Measurements from ENCODE around the gene PRKCD. TPM values are rescaled to one million over a fixed set of nuclear protein-coding genes. Genes with fewer than 3 reads are reported as not detected.

PRKCD gene
- total RNA-seq, 1 experiment from 2014 or later: 25.2 TPM

GRCh38 chr3:53239800-53240199, 78.8 kb downstream of the PRKCD start:
- Mint-ChIP-seq H3K4me3 (ENCODE audit: low read depth, unreplicated experiment) (no peak overlapping the region), H3K27ac (ENCODE audit: unreplicated experiment) (peak overlapping the region; percentile 70), H3K36me3 (ENCODE audit: insufficient read depth, unreplicated experiment) (peaks cover 79% of the 10 kb centered on the region), H3K27me3 (ENCODE audit: unreplicated experiment) (no peaks in the 10 kb centered on the region), H3K9me3 (ENCODE audit: low read depth, unreplicated experiment) (no peaks in the 10 kb centered on the region), H3K4me1 (ENCODE audit: low read depth, unreplicated experiment) (peaks cover 56% of the 10 kb centered on the region)
- CTCF ChIA-PET: no interaction called here
- intact Hi-C loops (cut with micrococcal nuclease; ENCODE audit: unreplicated experiment): loop anchor here (2.0 kb wide), 2 partner anchors 15 to 31 kb away; no protein-coding TSS in a partner anchor
- BruUV-seq (replicated peaks): no TSS peak
- no peak for DNase-seq
- no peak for TF ChIP-seq CTCF (IDR thresholded peaks at IDR 0.05; ENCODE audit: unreplicated experiment)

- intact Hi-C loops (cut with micrococcal nuclease; ENCODE audit: unreplicated experiment): no loop called here
Measured at GRCh38 chr3:53240989-53241972, 80.3 kb downstream of the PRKCD start.

GRCh38 chr3:53242155-53242554, 81.1 kb downstream of the PRKCD start:
- H3K4me1 Mint-ChIP-seq (ENCODE audit: low read depth, unreplicated experiment): peaks cover 38% of the 10 kb centered on the region
- no peaks in the 10 kb centered on the region for H3K9me3 Mint-ChIP-seq (ENCODE audit: low read depth, unreplicated experiment)
- CTCF ChIA-PET: interaction anchor here (0.8 kb wide), 1 partner anchor 10 kb away, joined by 3 read pairs; no protein-coding TSS in a partner anchor
- no peaks in the 10 kb centered on the region for H3K27me3 Mint-ChIP-seq (ENCODE audit: unreplicated experiment)
- intact Hi-C loops (cut with micrococcal nuclease; ENCODE audit: unreplicated experiment): no loop called here
- no peak for DNase-seq
- BruUV-seq (replicated peaks): no TSS peak
- no peak overlapping the region for H3K4me3 Mint-ChIP-seq (ENCODE audit: low read depth, unreplicated experiment)
- no peak for TF ChIP-seq CTCF (IDR thresholded peaks at IDR 0.05; ENCODE audit: unreplicated experiment)
- H3K36me3 Mint-ChIP-seq (ENCODE audit: insufficient read depth, unreplicated experiment): peaks cover 76% of the 10 kb centered on the region
- H3K27ac Mint-ChIP-seq (ENCODE audit: unreplicated experiment): peak overlapping the region; percentile 28

More at GRCh38 chr3:53240989-53241972, 80.3 kb downstream of the PRKCD start:
- Mint-ChIP-seq H3K4me1 (ENCODE audit: low read depth, unreplicated experiment) (peaks cover 45% of the 10 kb centered on the region), H3K4me3 (ENCODE audit: low read depth, unreplicated experiment) (no peak overlapping the region), H3K9me3 (ENCODE audit: low read depth, unreplicated experiment) (no peaks in the 10 kb centered on the region), H3K27me3 (ENCODE audit: unreplicated experiment) (no peaks in the 10 kb centered on the region), H3K27ac (ENCODE audit: unreplicated experiment) (peak overlapping the region; percentile 70), H3K36me3 (ENCODE audit: insufficient read depth, unreplicated experiment) (peaks cover 76% of the 10 kb centered on the region)
- CTCF ChIA-PET: no interaction called here
- DNase-seq: no peak
- BruUV-seq (replicated peaks): no TSS peak
- TF ChIP-seq CTCF (IDR thresholded peaks at IDR 0.05; ENCODE audit: unreplicated experiment): no peak

Other genes with a start within 250 kb of the PRKCD start
- gene SFMBT1, start 115.1 kb upstream of the PRKCD start, total RNA-seq (2022): 36.6 and 37.6 TPM in 2 replicates
- 30.5 and 35.0 TPM in 2 replicates for gene RFT1, start 30.8 kb upstream of the PRKCD start, total RNA-seq (2022)
- 391 and 446 TPM in 2 replicates for gene TKT, start 94.8 kb downstream of the PRKCD start, total RNA-seq (2022)
- gene DCP1A, start 186.3 kb downstream of the PRKCD start, total RNA-seq (2022): 27.4 and 27.8 TPM in 2 replicates